ENCODE results near the gene CEP85. TPM values are rescaled to one million over a fixed set of nuclear protein-coding genes. Genes with fewer than 3 reads are reported as not detected.
A peak's percentile ranks its signal among the peaks of the same experiment; 100 is the strongest.

Gene CEP85
- total RNA-seq, 4 donors from 2014 or later = 1.3 to 6.8 (median 4.7) TPM

GRCh38 chr1:26265405-26265804 lies 31.4 kb downstream of the CEP85 start:
- peaks cover 0 to 81% of the 10 kb centered on the region in 2 donors for H3K36me3 ChIP-seq
- H3K27me3 ChIP-seq = no peaks in the 10 kb centered on the region
- H3K4me1 ChIP-seq = no peaks in the 10 kb centered on the region
- ATAC-seq = no peak
- H3K4me3 ChIP-seq = no peak overlapping the region
- H3K9me3 ChIP-seq = no peaks in the 10 kb centered on the region
- TF ChIP-seq POLR2A (IDR thresholded peaks at IDR 0.05) (no peak), POLR2AphosphoS5 (IDR thresholded peaks at IDR 0.05) (no peak), EP300 (IDR thresholded peaks at IDR 0.05) (no peak), CTCF (IDR thresholded peaks at IDR 0.05) (no peak)
- no peak overlapping the region for H3K27ac ChIP-seq
- 100% methylated on average over 1 of the region's 1 CpG for WGBS, 2 donors (ENCODE audit: low coverage in 1 of 2)

GRCh38 chr1:26268290-26269197 lies 34.5 kb downstream of the CEP85 start:
- peaks cover 0 to 68% of the 10 kb centered on the region in 2 donors for H3K36me3 ChIP-seq
- H3K27me3 ChIP-seq = no peaks in the 10 kb centered on the region
- TF ChIP-seq CTCF (IDR thresholded peaks at IDR 0.05) (no peak), EP300 (IDR thresholded peaks at IDR 0.05) (no peak), POLR2A (IDR thresholded peaks at IDR 0.05) (no peak), POLR2AphosphoS5 (IDR thresholded peaks at IDR 0.05) (no peak)
- H3K4me1 ChIP-seq = no peaks in the 10 kb centered on the region
- no peaks in the 10 kb centered on the region for H3K9me3 ChIP-seq
- no peak for ATAC-seq
- H3K4me3 ChIP-seq = no peak overlapping the region
- 92 to 94% methylated on average over 7 to 9 of the region's 9 CpGs for WGBS, 2 donors (ENCODE audit: low coverage in 1 of 2)
- no peak overlapping the region for H3K27ac ChIP-seq

GRCh38 chr1:26269198-26269550 lies 35.2 kb downstream of the CEP85 start:
- H3K4me1 ChIP-seq = no peaks in the 10 kb centered on the region
- ATAC-seq = no peak
- H3K9me3 ChIP-seq = no peaks in the 10 kb centered on the region
- H3K4me3 ChIP-seq = no peak overlapping the region
- H3K27me3 ChIP-seq = no peaks in the 10 kb centered on the region
- peaks cover 0 to 61% of the 10 kb centered on the region in 2 donors for H3K36me3 ChIP-seq
- 85 to 94% methylated on average over 2 to 4 of the region's 4 CpGs for WGBS, 2 donors (ENCODE audit: low coverage in 1 of 2)
- no peak overlapping the region for H3K27ac ChIP-seq
- TF ChIP-seq POLR2A (IDR thresholded peaks at IDR 0.05) (no peak), CTCF (IDR thresholded peaks at IDR 0.05) (no peak), EP300 (IDR thresholded peaks at IDR 0.05) (no peak), POLR2AphosphoS5 (IDR thresholded peaks at IDR 0.05) (no peak)

GRCh38 chr1:26274801-26275425 lies 40.9 kb downstream of the CEP85 start:
- peak overlapping the region in 3 of 4 donors; percentile 95 to 97 (median 95) for H3K27ac ChIP-seq
- H3K36me3 ChIP-seq = peaks cover 0 to 29% of the 10 kb centered on the region in 2 donors
- TF ChIP-seq POLR2A (IDR thresholded peaks at IDR 0.05) = no peak
- no peak overlapping the region for H3K4me3 ChIP-seq
- ATAC-seq = no peak
- peaks cover 0 to 46% (median 31%) of the 10 kb centered on the region in 3 donors for H3K4me1 ChIP-seq
- H3K9me3 ChIP-seq = no peaks in the 10 kb centered on the region
- 79 to 88% methylated on average over 7 to 11 of the region's 11 CpGs for WGBS, 2 donors (ENCODE audit: low coverage in 1 of 2)
- no peaks in the 10 kb centered on the region for H3K27me3 ChIP-seq

GRCh38 chr1:26275580-26276431 lies 41.8 kb downstream of the CEP85 start:
- no peaks in the 10 kb centered on the region for H3K9me3 ChIP-seq
- H3K4me1 ChIP-seq = peaks cover 0 to 52% (median 36%) of the 10 kb centered on the region in 3 donors
- 0% methylated on average over 2 of the region's 3 CpGs; no CpG with 5 or more reads in 1 of the 2 donors for WGBS, 2 donors (ENCODE audit: low coverage in 1 of 2)
- ATAC-seq = peak; percentile 70
- peak overlapping the region; percentile 55 to 97 (median 95) for H3K27ac ChIP-seq
- no peak overlapping the region for H3K4me3 ChIP-seq
- H3K36me3 ChIP-seq = peaks cover 0 to 20% of the 10 kb centered on the region in 2 donors
- no peaks in the 10 kb centered on the region for H3K27me3 ChIP-seq
- TF ChIP-seq POLR2A (IDR thresholded peaks at IDR 0.05) (no peak), POLR2AphosphoS5 (IDR thresholded peaks at IDR 0.05) (peak; percentile 57), EP300 (IDR thresholded peaks at IDR 0.05) (no peak), CTCF (IDR thresholded peaks at IDR 0.05) (peak; percentile 86 to 91 (median 88))

Data from gastroesophageal sphincter (tissue), 4 donors.